A549 (cell line): ENCODE measurements around the gene MRPL2. TPM values are rescaled to one million over a fixed set of nuclear protein-coding genes. Genes with fewer than 3 reads are reported as not detected.

Experiments
- ATAC-seq, 2 experiments: fragments of 200-7000 bp in 1 of 2; fragments of >200 bp in 1 of 2; cut with Nextera tagmentation in 1 of 2; cut with Tn5 transposase in 1 of 2; 3 replicates each; pipeline versions ENCODE4 v1.8.0 to v1.9.1; 2018 to 2020; ENCODE audit warnings: mild to moderate bottlenecking in 1 of 2, moderate library complexity in 1 of 2
- CTCF ChIA-PET: fragments of 300-600 bp; sonication (Branson Sonifier 250); formaldehyde crosslinking; extraction: SDS; loops from one replicate; lab custom pipeline; 2021; ENCODE audit warnings: antibody characterized with exemption, inconsistent platforms; lab: Yijun Ruan, JAX
- POLR2A ChIA-PET: fragments of 350-600 bp; formaldehyde crosslinking; extraction: SDS; loops from one replicate; lab custom pipeline; 2021; ENCODE audit warnings: antibody characterized with exemption, inconsistent platforms; lab: Yijun Ruan, JAX
- DNase-seq, 2 experiments: peaks; one replicate each; pipeline versions ENCODE4 v3.0.0 to v3.0.0-alpha.2; 2011 to 2016; ENCODE audit warnings: low read depth in 1 of 2, low spot score in 1 of 2
- FAIRE-seq: peaks from 2 replicates; lab custom pipeline; 2011; peaks lifted over from hg19 to GRCh38; lab: Jason Lieb, UNC
- H3K27ac ChIP-seq, 2 experiments: fragments of >200 bp; sonication (Bioruptor Twin); formaldehyde crosslinking; 3 replicates each; pipeline ENCODE4 v1.5.1; 2016 to 2017
- H3K4me1 ChIP-seq: fragments of >200 bp; sonication (Bioruptor Twin); formaldehyde crosslinking; 3 replicates; pipeline ENCODE4 v1.6.1; 2016
- H3K4me2 ChIP-seq: fragments of >200 bp; sonication (Bioruptor Twin); formaldehyde crosslinking; 3 replicates; pipeline ENCODE4 v1.6.1; 2016
- H3K4me3 ChIP-seq: fragments of >200 bp; sonication (Bioruptor Twin); formaldehyde crosslinking; 3 replicates; pipeline ENCODE4 v1.5.1; 2016
- H3K9me3 ChIP-seq: fragments of >200 bp; sonication (Bioruptor Twin); formaldehyde crosslinking; 3 replicates; pipeline ENCODE4 v1.6.1; 2016
- EP300 ChIP-seq, 2 experiments: fragments of >200 bp; sonication (Bioruptor Twin); formaldehyde crosslinking; IDR thresholded peaks; 2 replicates in 1 of 2; 3 replicates in 1 of 2; pipeline ENCODE4 v1.6.1; 2016 to 2017
- HEYL ChIP-seq: fragments of 250-450 bp; sonication (Bioruptor Pico); IDR thresholded peaks from 2 replicates; pipeline ENCODE4 v1.8.0; 2021; ENCODE audit warnings: mild to moderate bottlenecking, moderate library complexity
- HOXB13 ChIP-seq: fragments of 250-450 bp; sonication (Bioruptor Pico); IDR thresholded peaks from 2 replicates; pipeline ENCODE4 v1.5.0; 2020; ENCODE audit warnings: low read depth, mild to moderate bottlenecking, moderate library complexity
- JUN ChIP-seq, 2 experiments: fragments of >200 bp; sonication (Bioruptor Twin); formaldehyde crosslinking; IDR thresholded peaks; 2 replicates in 1 of 2; 3 replicates in 1 of 2; pipeline ENCODE4 v1.6.1; 2016 to 2017
- JUNB ChIP-seq: fragments of >200 bp; sonication (Bioruptor Twin); formaldehyde crosslinking; IDR thresholded peaks from 2 replicates; pipeline ENCODE4 v1.6.1; 2016
- KDM1A ChIP-seq: fragments of 200-600 bp; sonication (generic); IDR thresholded peaks from 2 replicates; pipeline ENCODE4 v1.6.1; 2016; ENCODE audit warnings: low read depth, mild to moderate bottlenecking
- NFE2L2 ChIP-seq: fragments of 150-350 bp; conservative IDR thresholded peaks from 2 replicates; pipeline ENCODE4 v1.6.1; 2014; ENCODE audit warnings: low read length
- NR3C1 ChIP-seq: fragments of >200 bp; sonication (Bioruptor Twin); formaldehyde crosslinking; IDR thresholded peaks from 3 replicates; pipeline ENCODE4 v1.6.1; 2017
- POLR2A ChIP-seq: IDR thresholded peaks from 2 replicates; pipeline ENCODE4 v1.6.1; 2012; ENCODE audit warnings: mild to moderate bottlenecking, low read length
- RAD21 ChIP-seq, 2 experiments: fragments of >200 bp in 1 of 2; sonication (Bioruptor Twin) in 1 of 2; formaldehyde crosslinking in 1 of 2; IDR thresholded peaks in 1 of 2; conservative IDR thresholded peaks in 1 of 2; 2 replicates in 1 of 2; 3 replicates in 1 of 2; pipeline ENCODE4 v1.6.1; 2012 to 2018; ENCODE audit warnings: inconsistent platforms in 1 of 2
- SMC3 ChIP-seq: fragments of >200 bp; sonication (Bioruptor Twin); formaldehyde crosslinking; IDR thresholded peaks from 3 replicates; pipeline ENCODE4 v1.6.1; 2018; ENCODE audit warnings: inconsistent platforms
- WGBS: methylation state at CpG from one replicate; pipeline ENCODE4 v1.1.6; 2017; ENCODE audit errors: missing lambda C conversion rate; 5-methylcytosine and 5-hydroxymethylcytosine counted together
- polyA plus RNA-seq, 4 experiments: library from polyadenylated mRNA; depleted of rRNA in 3 of 4; stranded (reverse); fragments of >200 nt; fragmentation: RNase III in 1 of 4; extraction: RNeasy Plus Mini Kit Qiagen cat#74134 plus additional on column Dnase treatment in 1 of 4; gene quantifications; 2 replicates in 3 of 4; 3 replicates in 1 of 4; pipeline ENCODE4 v1.2.3, GENCODE V29; 2011 to 2017
- TF ChIP-seq, protein P1 (sequence below): fragments of >200 bp; sonication (Bioruptor Twin); formaldehyde crosslinking; IDR thresholded peaks from 3 replicates; pipeline ENCODE4 v1.5.1; 2016
- TF ChIP-seq, protein P2 (sequence below): fragments of >200 bp; sonication (Bioruptor Twin); formaldehyde crosslinking; IDR thresholded peaks from 3 replicates; pipeline ENCODE4 v1.6.1; 2016

The MRPL2 gene
- polyA plus RNA-seq, 2 of the 4 experiments (the other 2 are of a cell fraction), result 33.7 to 51.9 TPM

DNA sequence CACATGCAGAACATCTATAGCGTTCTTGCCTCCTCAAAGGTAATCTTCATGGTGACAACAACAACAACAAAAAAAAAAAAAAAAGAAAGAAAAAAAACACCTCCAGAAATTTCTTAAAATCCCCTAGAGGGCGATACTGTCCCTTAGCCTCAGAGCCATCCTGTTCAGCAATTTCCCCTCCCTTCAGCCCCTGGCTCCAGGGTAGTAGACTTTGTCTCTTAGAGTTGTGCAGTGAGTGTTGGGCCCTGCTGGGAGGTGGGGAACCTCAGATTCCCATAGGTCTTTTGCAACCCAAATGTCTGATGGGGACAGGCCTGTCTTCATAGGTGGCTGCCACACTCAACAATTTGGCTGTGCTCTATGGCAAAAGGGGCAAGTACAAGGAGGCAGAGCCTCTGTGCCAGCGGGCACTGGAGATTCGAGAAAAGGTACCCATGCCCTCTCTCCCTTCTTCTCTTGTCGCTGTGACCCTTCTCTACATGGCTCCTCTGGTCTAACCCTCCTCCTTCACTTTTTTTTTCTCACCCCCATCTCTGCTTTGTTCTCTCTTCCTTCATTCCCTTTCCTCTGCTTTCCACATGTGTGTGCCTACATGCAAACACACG is 10.9 kb upstream of the MRPL2 start:
- Histone ChIP-seq H3K4me3 (no peak overlapping the region), H3K9me3 (no peaks in the 10 kb centered on the region), H3K4me1 (no peaks in the 10 kb centered on the region), H3K27ac (no peak overlapping the region), H3K4me2 (no peak overlapping the region)
- no peak for TF ChIP-seq HEYL (CRISPR knock-in tag)
- TF ChIP-seq, protein P1, sequence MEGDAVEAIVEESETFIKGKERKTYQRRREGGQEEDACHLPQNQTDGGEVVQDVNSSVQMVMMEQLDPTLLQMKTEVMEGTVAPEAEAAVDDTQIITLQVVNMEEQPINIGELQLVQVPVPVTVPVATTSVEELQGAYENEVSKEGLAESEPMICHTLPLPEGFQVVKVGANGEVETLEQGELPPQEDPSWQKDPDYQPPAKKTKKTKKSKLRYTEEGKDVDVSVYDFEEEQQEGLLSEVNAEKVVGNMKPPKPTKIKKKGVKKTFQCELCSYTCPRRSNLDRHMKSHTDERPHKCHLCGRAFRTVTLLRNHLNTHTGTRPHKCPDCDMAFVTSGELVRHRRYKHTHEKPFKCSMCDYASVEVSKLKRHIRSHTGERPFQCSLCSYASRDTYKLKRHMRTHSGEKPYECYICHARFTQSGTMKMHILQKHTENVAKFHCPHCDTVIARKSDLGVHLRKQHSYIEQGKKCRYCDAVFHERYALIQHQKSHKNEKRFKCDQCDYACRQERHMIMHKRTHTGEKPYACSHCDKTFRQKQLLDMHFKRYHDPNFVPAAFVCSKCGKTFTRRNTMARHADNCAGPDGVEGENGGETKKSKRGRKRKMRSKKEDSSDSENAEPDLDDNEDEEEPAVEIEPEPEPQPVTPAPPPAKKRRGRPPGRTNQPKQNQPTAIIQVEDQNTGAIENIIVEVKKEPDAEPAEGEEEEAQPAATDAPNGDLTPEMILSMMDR, result peak; percentile 61
- TF ChIP-seq SMC3, result peak; percentile 36; the same call in 2 of the 3 replicates
- TF ChIP-seq, protein P2, sequence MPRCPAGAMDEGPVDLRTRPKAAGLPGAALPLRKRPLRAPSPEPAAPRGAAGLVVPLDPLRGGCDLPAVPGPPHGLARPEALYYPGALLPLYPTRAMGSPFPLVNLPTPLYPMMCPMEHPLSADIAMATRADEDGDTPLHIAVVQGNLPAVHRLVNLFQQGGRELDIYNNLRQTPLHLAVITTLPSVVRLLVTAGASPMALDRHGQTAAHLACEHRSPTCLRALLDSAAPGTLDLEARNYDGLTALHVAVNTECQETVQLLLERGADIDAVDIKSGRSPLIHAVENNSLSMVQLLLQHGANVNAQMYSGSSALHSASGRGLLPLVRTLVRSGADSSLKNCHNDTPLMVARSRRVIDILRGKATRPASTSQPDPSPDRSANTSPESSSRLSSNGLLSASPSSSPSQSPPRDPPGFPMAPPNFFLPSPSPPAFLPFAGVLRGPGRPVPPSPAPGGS, result no peak
- peak; percentile 41 to 51; a peak in 4 of 5 replicates for TF ChIP-seq RAD21 (conservative IDR thresholded peaks at IDR 0.05 in 1 of 2, IDR thresholded peaks at IDR 0.05 in 1 of 2)
- no peak for TF ChIP-seq POLR2A
- ChIA-PET CTCF (interaction anchor here (0.8 to 2.0 kb wide), 4 partner anchors 13 to 73 kb away, joined by 3 to 9 read pairs (median 4); no protein-coding TSS in a partner anchor), POLR2A (no interaction called here)
- ATAC-seq (peak; percentile 73 to 88; a peak in 5 of 6 replicates), FAIRE-seq (no peak), DNase-seq (peak; percentile 53 to 59)
- WGBS, result 25% methylated on average over 6 of the region's 6 CpGs

DNA sequence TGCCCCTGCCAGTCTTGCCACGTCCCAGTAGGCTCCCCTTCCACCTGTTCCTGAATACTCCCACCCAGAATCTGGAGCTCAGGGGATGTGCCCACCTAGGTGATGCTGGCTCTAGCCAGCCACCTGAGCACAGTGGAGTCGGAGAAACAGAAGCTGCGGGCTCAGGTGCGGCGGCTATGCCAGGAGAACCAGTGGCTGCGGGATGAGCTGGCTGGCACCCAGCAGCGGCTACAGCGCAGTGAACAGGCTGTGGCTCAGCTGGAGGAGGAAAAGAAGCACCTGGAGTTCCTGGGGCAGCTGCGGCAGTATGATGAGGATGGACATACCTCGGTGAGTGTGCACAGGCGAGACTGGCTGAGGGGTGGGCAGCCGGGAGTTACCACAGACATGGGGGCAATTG is 3.6 kb upstream of the MRPL2 start:
- POLR2A ChIA-PET, result interaction anchor here (1.4 kb wide), 1 partner anchor 9 kb away, joined by 4 read pairs; the partner anchor contains the start of gene CUL7
- ATAC-seq, result no peak
- 92% methylated on average over 12 of the region's 12 CpGs for WGBS

DNA sequence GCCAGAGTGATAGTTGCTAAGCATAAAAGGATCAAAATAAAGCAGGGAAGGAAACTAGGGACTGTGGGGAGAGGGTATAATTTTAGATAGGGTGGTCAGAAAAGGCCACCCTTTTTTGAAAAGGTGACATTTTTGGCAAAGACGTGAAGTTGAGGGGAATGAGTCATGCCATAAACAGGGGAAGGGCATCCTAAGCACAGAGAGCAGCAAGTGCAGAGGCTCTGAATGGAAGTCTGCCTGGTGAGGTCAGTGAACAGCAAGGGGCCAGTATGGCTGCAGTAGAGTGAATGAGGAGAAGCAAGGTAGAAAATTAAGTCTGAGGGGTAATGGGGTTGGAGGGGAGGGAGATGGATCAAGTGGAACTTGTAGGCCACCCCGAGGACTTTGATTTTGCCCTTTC is 2.6 kb upstream of the MRPL2 start:
- no peak overlapping the region for H3K4me3 ChIP-seq
- WGBS, result 61% methylated on average over 2 of the region's 2 CpGs
- ATAC-seq (no peak), FAIRE-seq (no peak)
- POLR2A ChIA-PET, result no interaction called here
- H3K9me3 ChIP-seq, result no peaks in the 10 kb centered on the region
- H3K27ac ChIP-seq, result no peak overlapping the region
- TF ChIP-seq KDM1A, result no peak
- no peak for TF ChIP-seq JUN (IDR thresholded peaks at IDR 0.05)
- TF ChIP-seq NR3C1, result no peak
- TF ChIP-seq, protein P1, result no peak
- TF ChIP-seq EP300 (IDR thresholded peaks at IDR 0.05), result no peak
- no peak for TF ChIP-seq HOXB13 (CRISPR knock-in tag)
- TF ChIP-seq, all 56 proteins: peak for 0
- DNase-seq, result no peak
- Histone ChIP-seq H3K4me2 (no peak overlapping the region), H3K4me1 (peaks cover 14% of the 10 kb centered on the region)
- CTCF ChIA-PET, result no interaction called here

More for the DNA sequence above, 3.6 kb upstream of the MRPL2 start:
- peaks cover 13% of the 10 kb centered on the region for H3K4me1 ChIP-seq
- H3K27ac ChIP-seq, result no peak overlapping the region
- CTCF ChIA-PET, result interaction anchor here (1.2 kb wide), 1 partner anchor 18 kb away, joined by 3 read pairs; no protein-coding TSS in a partner anchor
- H3K4me2 ChIP-seq, result no peak overlapping the region
- no peaks in the 10 kb centered on the region for H3K9me3 ChIP-seq
- no peak for DNase-seq
- no peak overlapping the region for H3K4me3 ChIP-seq
- no peak for TF ChIP-seq NFE2L2
- TF ChIP-seq JUNB, result no peak
- TF ChIP-seq, all 56 proteins: peak for 0
- no peak for FAIRE-seq
